ENCODE results near the gene ARMH4. TPM values are rescaled to one million over a fixed set of nuclear protein-coding genes. Genes with fewer than 3 reads are reported as not detected.
"Not testable (repeated sequence)": the region's sequence is repeated elsewhere in the genome, so short reads cannot be mapped to it uniquely, and the experiment has no call there.

The ARMH4 gene
- total RNA-seq, 2 donors from 2014 or later, result 0.14 TPM; not detected in 1

GRCh38 chr14:58160561-58160960 is 8.5 kb upstream of the ARMH4 start:
- Mint-ChIP-seq H3K36me3 (no peaks in the 10 kb centered on the region), H3K27ac (no peak overlapping the region), H3K9me3 (no peaks in the 10 kb centered on the region)
- DNase-seq (ENCODE audit: low spot score in 2 of 2), result no peak
- no peak for ATAC-seq

- DNase-seq (ENCODE audit: low spot score in 2 of 2), result no peak
- ATAC-seq, result peak; percentile 46 to 54
- H3K27ac Mint-ChIP-seq, result no peak overlapping the region
- peaks cover 0 to 10% of the 10 kb centered on the region in 2 donors for H3K36me3 Mint-ChIP-seq
- no peaks in the 10 kb centered on the region for H3K9me3 Mint-ChIP-seq
Observed at GRCh38 chr14:58151133-58152013, 640 bp downstream of the ARMH4 start.

- H3K27ac Mint-ChIP-seq, result no peak overlapping the region
- DNase-seq (ENCODE audit: low spot score in 2 of 2) (no peak), ATAC-seq (no peak)
- H3K9me3 Mint-ChIP-seq, result no peaks in the 10 kb centered on the region
- peaks cover 0 to 10% of the 10 kb centered on the region in 2 donors for H3K36me3 Mint-ChIP-seq
Observed at GRCh38 chr14:58150243-58150805, 1.7 kb downstream of the ARMH4 start.

- DNase-seq (ENCODE audit: low spot score in 2 of 2) (no peak), ATAC-seq (no peak)
- Mint-ChIP-seq H3K27ac (no peak overlapping the region), H3K9me3 (no peaks in the 10 kb centered on the region), H3K36me3 (peaks cover 0 to 10% of the 10 kb centered on the region in 2 donors)
Observed at GRCh38 chr14:58149196-58149595, 2.8 kb downstream of the ARMH4 start.

- no peak for ATAC-seq
- Mint-ChIP-seq H3K27ac (no peak overlapping the region), H3K36me3 (peaks cover 0 to 8% of the 10 kb centered on the region in 2 donors), H3K9me3 (no peaks in the 10 kb centered on the region)
- no peak for DNase-seq (ENCODE audit: low spot score in 2 of 2)
Observed at GRCh38 chr14:58146399-58146798, 5.6 kb downstream of the ARMH4 start.

GRCh38 chr14:58145936-58146335 is 6.1 kb downstream of the ARMH4 start:
- no peaks in the 10 kb centered on the region for H3K9me3 Mint-ChIP-seq
- DNase-seq (ENCODE audit: low spot score in 2 of 2) (no peak), ATAC-seq (no peak)
- no peak overlapping the region for H3K27ac Mint-ChIP-seq
- peaks cover 0 to 4% of the 10 kb centered on the region in 2 donors for H3K36me3 Mint-ChIP-seq

GRCh38 chr14:58143106-58143505 is 8.9 kb downstream of the ARMH4 start:
- Mint-ChIP-seq H3K9me3 (no peaks in the 10 kb centered on the region), H3K27ac (no peak overlapping the region), H3K36me3 (no peaks in the 10 kb centered on the region)
- DNase-seq (ENCODE audit: low spot score in 2 of 2) (no peak), ATAC-seq (no peak)

- ATAC-seq (no peak), DNase-seq (ENCODE audit: low spot score in 2 of 2) (no peak)
- no peaks in the 10 kb centered on the region for H3K9me3 Mint-ChIP-seq
- no peaks in the 10 kb centered on the region for H3K36me3 Mint-ChIP-seq
- H3K27ac Mint-ChIP-seq, result no peak overlapping the region
Observed at GRCh38 chr14:58141893-58142292, 10.1 kb downstream of the ARMH4 start.

GRCh38 chr14:58138714-58139482 is 13.1 kb downstream of the ARMH4 start:
- no peak for DNase-seq (ENCODE audit: low spot score in 2 of 2)
- Mint-ChIP-seq H3K27ac (no peak overlapping the region), H3K9me3 (no peaks in the 10 kb centered on the region), H3K36me3 (no peaks in the 10 kb centered on the region)
- no peak for ATAC-seq

GRCh38 chr14:58138031-58138713 is 13.8 kb downstream of the ARMH4 start:
- no peaks in the 10 kb centered on the region for H3K9me3 Mint-ChIP-seq
- DNase-seq (ENCODE audit: low spot score in 2 of 2) (no peak), ATAC-seq (no peak)
- no peaks in the 10 kb centered on the region for H3K36me3 Mint-ChIP-seq
- no peak overlapping the region for H3K27ac Mint-ChIP-seq

- Mint-ChIP-seq H3K36me3 (no peaks in the 10 kb centered on the region), H3K9me3 (no peaks in the 10 kb centered on the region), H3K27ac (no peak overlapping the region)
- ATAC-seq, result no peak
- DNase-seq (ENCODE audit: low spot score in 2 of 2), result no peak
Observed at GRCh38 chr14:58133739-58134138, 18.3 kb downstream of the ARMH4 start.

GRCh38 chr14:58131386-58131785 is 20.6 kb downstream of the ARMH4 start:
- DNase-seq (ENCODE audit: low spot score in 2 of 2) (no peak), ATAC-seq (no peak)
- Mint-ChIP-seq H3K9me3 (no peaks in the 10 kb centered on the region), H3K27ac (no peak overlapping the region), H3K36me3 (no peaks in the 10 kb centered on the region)

GRCh38 chr14:58130116-58130782 is 21.8 kb downstream of the ARMH4 start:
- H3K9me3 Mint-ChIP-seq, result peaks cover 5 to 10% of the 10 kb centered on the region in 2 donors
- H3K27ac Mint-ChIP-seq, result no peak overlapping the region
- H3K36me3 Mint-ChIP-seq, result peaks cover 6 to 11% of the 10 kb centered on the region in 2 donors
- DNase-seq (ENCODE audit: low spot score in 2 of 2) (no peak), ATAC-seq (no peak)

GRCh38 chr14:58129208-58129607 is 22.8 kb downstream of the ARMH4 start:
- H3K27ac Mint-ChIP-seq, result no peak overlapping the region
- no peak for DNase-seq (ENCODE audit: low spot score in 2 of 2)
- no peak for ATAC-seq

GRCh38 chr14:58128416-58128815 is 23.6 kb downstream of the ARMH4 start:
- Mint-ChIP-seq H3K36me3 (peaks cover 7 to 11% of the 10 kb centered on the region in 2 donors), H3K27ac (no peak overlapping the region), H3K9me3 (peaks cover 5 to 10% of the 10 kb centered on the region in 2 donors)
- ATAC-seq, result no peak
- no peak for DNase-seq (ENCODE audit: low spot score in 2 of 2)

More at GRCh38 chr14:58129208-58129607, 22.8 kb downstream of the ARMH4 start:
- peaks cover 5 to 10% of the 10 kb centered on the region in 2 donors for H3K9me3 Mint-ChIP-seq
- peaks cover 7 to 11% of the 10 kb centered on the region in 2 donors for H3K36me3 Mint-ChIP-seq

- Mint-ChIP-seq H3K36me3 (peaks cover 7 to 11% of the 10 kb centered on the region in 2 donors), H3K9me3 (peaks cover 5 to 10% of the 10 kb centered on the region in 2 donors)
- not testable (repeated sequence) for ATAC-seq; DNase-seq (ENCODE audit: low spot score in 2 of 2); H3K27ac Mint-ChIP-seq
Observed at GRCh38 chr14:58122546-58122945, 29.5 kb downstream of the ARMH4 start.
